Suppressor macrophage (primary cell): Measurements from ENCODE around the gene CENPX.

Source experiments
- DNase-seq, 4 experiments: peaks; one replicate each; pipeline ENCODE4 v3.0.0-alpha.2; 2020 to 2022

CENPX gene

GRCh38 chr17:82022981-82023446, 336 bp upstream of the CENPX start, which contains the start of gene LRRC45:
Gene LRRC45 (plus strand): TSS chr17:82023305. CDS start chr17:82023644, 339 bp downstream.
- DNase-seq = peak; percentile 100

- peak in 1 of 4 experiments; percentile 41 for DNase-seq
Measured at GRCh38 chr17:82021900-82022309, 773 bp downstream of the CENPX start.

GRCh38 chr17:82021107-82021899, 1.4 kb downstream of the CENPX start:
- DNase-seq = peak; percentile 73 to 85 (median 75)

- no peak for DNase-seq
Measured at GRCh38 chr17:82020572-82021106, 2.0 kb downstream of the CENPX start.

- DNase-seq = peak; percentile 69 to 89 (median 76)
Measured at GRCh38 chr17:82019690-82020571, 2.7 kb downstream of the CENPX start.

GRCh38 chr17:82018989-82019689, 3.5 kb downstream of the CENPX start:
- DNase-seq = no peak

- DNase-seq = no peak
Measured at GRCh38 chr17:82018152-82018988, 4.3 kb downstream of the CENPX start.

GRCh38 chr17:82017612-82018151, 5.0 kb downstream of the CENPX start:
- no peak for DNase-seq

- DNase-seq = no peak
Measured at GRCh38 chr17:82016875-82017459, 5.7 kb downstream of the CENPX start.

- no peak for DNase-seq
Measured at GRCh38 chr17:82016061-82016874, 6.4 kb downstream of the CENPX start.

GRCh38 chr17:82015311-82015971, 7.2 kb downstream of the CENPX start:
- DNase-seq = no peak

- no peak for DNase-seq
Measured at GRCh38 chr17:82014971-82015310, 7.7 kb downstream of the CENPX start.

- DNase-seq = no peak
Measured at GRCh38 chr17:82014432-82014831, 8.2 kb downstream of the CENPX start.

- DNase-seq = no peak
Measured at GRCh38 chr17:82013772-82014321, 8.8 kb downstream of the CENPX start.

GRCh38 chr17:82013341-82013740, 9.3 kb downstream of the CENPX start:
- no peak for DNase-seq

GRCh38 chr17:82012640-82013295, 9.9 kb downstream of the CENPX start:
- no peak for DNase-seq

GRCh38 chr17:82012261-82012639, 10.4 kb downstream of the CENPX start:
- no peak for DNase-seq

- no peak for DNase-seq
Measured at GRCh38 chr17:82011617-82012187, 11.0 kb downstream of the CENPX start.
